Activated CD8-positive, alpha-beta T cell treated with anti-CD3 and anti-CD28 coated beads for 36 hours (primary cell): ENCODE results near the gene IPMK. TPM values are rescaled to one million over a fixed set of nuclear protein-coding genes. Genes with fewer than 3 reads are reported as not detected.
"Not testable (repeated sequence)": the region's sequence is repeated elsewhere in the genome, so short reads cannot be mapped to it uniquely, and the experiment has no call there.

Experiments
- ATAC-seq: fragments of 200-7000 bp; cut with Tn5 transposase; one replicate; pipeline ENCODE4 v1.10.0; 2021; ENCODE audit warnings: mild to moderate bottlenecking, moderate library complexity
- CTCF ChIA-PET: fragments of 350-600 bp; sonication (Branson Sonifier 250); formaldehyde crosslinking; loops from one replicate; lab custom pipeline; 2021; ENCODE audit warnings: antibody characterized with exemption; lab: Charles Lee
- POLR2A ChIA-PET: fragments of 350-600 bp; sonication (Branson Sonifier 250); formaldehyde crosslinking; loops from one replicate; lab custom pipeline; 2021; ENCODE audit warnings: antibody characterized with exemption; lab: Charles Lee
- DNase-seq: peaks from one replicate; pipeline ENCODE4 v3.0.0-alpha.2; 2020
- H3K27ac Mint-ChIP-seq: one replicate; pipeline ENCODE4 v1.8.0; 2021; ENCODE audit warnings: mild to moderate bottlenecking, mixed read lengths
- H3K27me3 Mint-ChIP-seq: one replicate; pipeline ENCODE4 v1.8.0; 2021; ENCODE audit warnings: mixed read lengths
- H3K36me3 Mint-ChIP-seq: one replicate; pipeline ENCODE4 v1.8.0; 2021; ENCODE audit warnings: low read depth, mixed read lengths
- H3K4me1 Mint-ChIP-seq: one replicate; pipeline ENCODE4 v1.8.0; 2021; ENCODE audit warnings: low read depth, mixed read lengths
- H3K4me3 Mint-ChIP-seq: one replicate; pipeline ENCODE4 v1.8.0; 2021; ENCODE audit warnings: mild to moderate bottlenecking, moderate library complexity, mixed read lengths
- H3K9me3 Mint-ChIP-seq: one replicate; pipeline ENCODE4 v1.8.0; 2021; ENCODE audit warnings: mixed read lengths
- CTCF ChIP-seq: fragments of 200-600 bp; IDR thresholded peaks from one replicate; pipeline ENCODE4 v1.8.0; 2022; ENCODE audit warnings: antibody characterized with exemption, mild to moderate bottlenecking
- intact Hi-C: fragments of 100-400 bp; cut with micrococcal nuclease; formaldehyde crosslinking; loops from one replicate; pipeline ENCODE4 v1.10.0; 2022
- total RNA-seq, 2 experiments: library from RNA; stranded (reverse); gene quantifications; one replicate each; pipeline ENCODE4 v1.2.3, GENCODE V29; 2021

The IPMK gene
- total RNA-seq, 2 experiments from 2014 or later, result 9.5 to 10.3 TPM

- peaks cover 26% of the 10 kb centered on the region for H3K36me3 Mint-ChIP-seq
- no peaks in the 10 kb centered on the region for H3K27me3 Mint-ChIP-seq
- H3K9me3 Mint-ChIP-seq, result peaks cover under 1% of the 10 kb centered on the region
- POLR2A ChIA-PET, result no interaction called here
- intact Hi-C loops, result no loop called here
- no peak overlapping the region for H3K4me3 Mint-ChIP-seq
- no peak for DNase-seq
- no peak for TF ChIP-seq CTCF
- no peak overlapping the region for H3K27ac Mint-ChIP-seq
- ATAC-seq, result no peak
- CTCF ChIA-PET, result no interaction called here
- H3K4me1 Mint-ChIP-seq, result peaks cover 46% of the 10 kb centered on the region
These were observed 8.6 kb downstream of the IPMK start for GRCh38 chr10:58258977-58259692.

DNA sequence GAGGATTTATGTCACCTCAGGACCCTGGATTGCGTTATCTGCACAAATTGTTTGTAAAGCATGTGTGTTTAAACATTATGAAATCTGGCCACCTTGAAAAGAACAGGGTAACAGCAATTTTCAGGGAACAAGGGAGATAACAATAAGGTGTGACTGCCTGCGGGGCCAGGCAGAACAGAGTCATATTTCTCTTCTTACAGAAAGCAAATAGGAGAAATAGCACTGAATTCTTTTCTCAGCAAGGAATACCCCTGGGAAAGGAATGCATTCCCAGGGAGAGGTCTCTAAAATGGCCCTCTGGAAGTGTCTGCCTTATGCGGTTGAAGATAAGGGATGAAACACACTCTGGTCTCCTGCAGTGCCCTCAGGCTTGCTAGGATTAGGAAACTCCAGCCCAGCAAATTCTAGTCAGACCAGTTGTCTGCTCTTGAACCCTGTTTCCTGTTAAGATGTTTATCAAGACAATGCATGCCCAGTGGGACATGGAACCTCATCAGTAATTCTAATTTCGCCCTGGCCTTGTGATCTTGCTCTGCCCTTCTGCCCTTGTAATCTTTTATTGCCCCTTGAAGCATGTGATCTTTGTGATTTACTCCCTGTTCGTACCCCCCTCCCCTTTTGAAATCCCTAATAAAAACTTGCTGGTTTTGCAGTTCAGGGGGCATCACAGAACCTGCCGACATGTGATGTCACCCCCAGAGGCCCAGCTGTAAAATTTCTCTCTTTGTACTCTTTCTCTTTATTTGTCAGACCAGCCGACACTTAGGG is 11.5 kb downstream of the IPMK start:
- H3K27ac Mint-ChIP-seq, POLR2A ChIA-PET, H3K27me3 Mint-ChIP-seq, DNase-seq, intact Hi-C loops, H3K4me3 Mint-ChIP-seq, CTCF ChIA-PET, ATAC-seq: not testable (repeated sequence)
- H3K36me3 Mint-ChIP-seq, result peaks cover 37% of the 10 kb centered on the region
- peaks cover 12% of the 10 kb centered on the region for H3K9me3 Mint-ChIP-seq
- peaks cover 39% of the 10 kb centered on the region for H3K4me1 Mint-ChIP-seq

GRCh38 chr10:58254644-58255043 is 13.1 kb downstream of the IPMK start:
- Mint-ChIP-seq H3K9me3 (peaks cover 12% of the 10 kb centered on the region), H3K27me3 (no peaks in the 10 kb centered on the region), H3K27ac (no peak overlapping the region), H3K4me1 (peaks cover 26% of the 10 kb centered on the region), H3K4me3 (no peak overlapping the region), H3K36me3 (peaks cover 37% of the 10 kb centered on the region)
- no peak for ATAC-seq
- ChIA-PET CTCF (interaction anchor here (1.4 kb wide), 1 partner anchor 13 kb away, joined by 3 read pairs; the partner anchor contains the start of gene IPMK), POLR2A (no interaction called here)
- TF ChIP-seq CTCF, result no peak
- intact Hi-C loops, result no loop called here
- no peak for DNase-seq

GRCh38 chr10:58253184-58253583 is 14.5 kb downstream of the IPMK start:
- peaks cover 37% of the 10 kb centered on the region for H3K36me3 Mint-ChIP-seq
- POLR2A ChIA-PET, result no interaction called here

DNA sequence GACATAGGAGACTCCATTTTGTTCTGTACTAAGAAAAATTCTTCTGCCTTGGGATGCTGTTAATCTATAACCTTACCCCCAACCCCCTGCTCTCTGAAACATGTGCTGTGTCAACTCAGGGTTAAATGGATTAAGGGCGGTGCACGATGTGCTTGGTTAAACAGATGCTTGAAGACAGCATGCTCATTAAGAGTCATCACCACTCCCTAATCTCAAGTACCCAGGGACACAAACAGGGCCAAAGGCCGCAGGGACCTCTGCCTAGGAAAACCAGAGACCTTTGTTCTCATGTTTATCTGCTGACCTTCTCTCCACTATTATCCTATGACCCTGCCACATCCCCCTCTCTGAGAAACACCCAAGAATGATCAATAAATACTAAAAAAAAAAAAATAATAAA is 23.0 kb downstream of the IPMK start:
- CTCF ChIA-PET, H3K4me3 Mint-ChIP-seq: not testable (repeated sequence)
- peaks cover 25% of the 10 kb centered on the region for H3K36me3 Mint-ChIP-seq

More at GRCh38 chr10:58253184-58253583, 14.5 kb downstream of the IPMK start:
- TF ChIP-seq CTCF, result no peak
- no peak overlapping the region for H3K4me3 Mint-ChIP-seq
- H3K9me3 Mint-ChIP-seq, result peaks cover 15% of the 10 kb centered on the region
- intact Hi-C loops, result no loop called here
- DNase-seq (no peak), ATAC-seq (no peak)
- peaks cover 26% of the 10 kb centered on the region for H3K4me1 Mint-ChIP-seq
- no peaks in the 10 kb centered on the region for H3K27me3 Mint-ChIP-seq
- H3K27ac Mint-ChIP-seq, result no peak overlapping the region
- CTCF ChIA-PET, result interaction anchor here (1.2 to 1.4 kb wide), 2 partner anchors 15 to 51 kb away, joined by 3 read pairs; partner anchors contain the start of gene IPMK

DNA sequence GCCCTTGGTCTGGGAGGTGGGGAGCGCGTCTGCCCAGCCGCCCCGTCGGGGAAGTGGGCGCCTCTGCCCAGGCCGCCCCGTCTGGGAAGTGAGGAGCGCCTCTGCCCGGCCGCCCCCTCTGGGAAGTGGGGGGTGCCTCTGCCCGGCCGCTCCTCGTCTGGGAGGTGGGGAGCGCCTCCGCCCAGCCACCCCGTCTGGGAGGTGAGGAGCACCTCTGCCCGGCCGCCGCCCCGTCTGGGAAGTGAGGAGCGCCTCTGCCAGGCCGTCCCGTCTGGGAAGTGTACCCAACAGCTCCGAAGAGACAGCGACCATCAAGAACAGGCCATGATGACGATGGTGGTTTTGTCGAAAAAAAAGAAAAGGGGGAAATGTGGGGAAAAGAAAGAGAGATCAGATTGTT is 23.5 kb downstream of the IPMK start:
- CTCF ChIA-PET, H3K27me3 Mint-ChIP-seq, H3K27ac Mint-ChIP-seq, ATAC-seq, POLR2A ChIA-PET, H3K9me3 Mint-ChIP-seq, DNase-seq, intact Hi-C loops, H3K4me3 Mint-ChIP-seq: not testable (repeated sequence)
- Mint-ChIP-seq H3K4me1 (peaks cover 30% of the 10 kb centered on the region), H3K36me3 (peaks cover 27% of the 10 kb centered on the region)

More for the DNA sequence above, 23.0 kb downstream of the IPMK start:
- H3K9me3 Mint-ChIP-seq, DNase-seq, ATAC-seq, H3K27me3 Mint-ChIP-seq, intact Hi-C loops, POLR2A ChIA-PET, H3K27ac Mint-ChIP-seq: not testable (repeated sequence)
- peaks cover 25% of the 10 kb centered on the region for H3K4me1 Mint-ChIP-seq

GRCh38 chr10:58243801-58244200 is 23.9 kb downstream of the IPMK start:
- H3K27me3 Mint-ChIP-seq, ATAC-seq, DNase-seq, H3K4me3 Mint-ChIP-seq, POLR2A ChIA-PET, H3K27ac Mint-ChIP-seq, H3K9me3 Mint-ChIP-seq, CTCF ChIA-PET, intact Hi-C loops: not testable (repeated sequence)
- Mint-ChIP-seq H3K36me3 (peaks cover 26% of the 10 kb centered on the region), H3K4me1 (peaks cover 31% of the 10 kb centered on the region)
